Gastrocnemius medialis (tissue), 4 donors: ENCODE results near the gene C3orf52.

Source experiments
- CTCF ChIP-seq, 5 experiments: fragments of 450-650 bp in 3 of 5; fragments of 200-600 bp in 2 of 5; sonication (generic) in 2 of 5; IDR thresholded peaks in 4 of 5; conservative IDR thresholded peaks in 1 of 5; 1 replicate in 4 of 5; 2 replicates in 1 of 5; pipeline ENCODE4 v1.5.1; 2016 to 2019; ENCODE audit warnings: antibody characterized with exemption in 5 of 5, mild to moderate bottlenecking in 3 of 5, moderate library complexity in 3 of 5
- POLR2A ChIP-seq, 2 donors: fragments of 450-650 bp; IDR thresholded peaks; one replicate each; pipeline ENCODE4 v1.6.1; 2017; ENCODE audit warnings: antibody characterized with exemption in 2 of 2, mild to moderate bottlenecking in 2 of 2, moderate library complexity in 2 of 2

- TF ChIP-seq CTCF (IDR thresholded peaks at IDR 0.05 in 4 of 5, conservative IDR thresholded peaks at IDR 0.05 in 1 of 5) (no peak), POLR2A (IDR thresholded peaks at IDR 0.05) (no peak)
These were observed 54.4 kb downstream of the C3orf52 start for GRCh38 chr3:112140584-112140983.
